Memory B cell (primary cell): ENCODE measurements around the gene NNAT.

ENCODE experiments used
- ATAC-seq: fragments of 150-1000 bp; cut with Tn5 transposase; 2 replicates; pipeline ENCODE4 v1.10.0; 2021; ENCODE audit warnings: low read depth, mild to moderate bottlenecking, moderate library complexity
- DNase-seq, 2 donors: peaks; one replicate each; pipeline ENCODE4 v3.0.0; 2022; ENCODE audit warnings: low spot score in 2 of 2
- H3K27ac Mint-ChIP-seq: one replicate; pipeline ENCODE4 v1.8.0; 2022; ENCODE audit warnings: mild to moderate bottlenecking, moderate library complexity, mixed read lengths
- H3K27me3 Mint-ChIP-seq: one replicate; pipeline ENCODE4 v1.8.0; 2022; ENCODE audit warnings: mixed read lengths
- H3K36me3 Mint-ChIP-seq: one replicate; pipeline ENCODE4 v1.8.0; 2022; ENCODE audit warnings: mild to moderate bottlenecking, mixed read lengths
- H3K4me1 Mint-ChIP-seq: one replicate; pipeline ENCODE4 v1.8.0; 2022; ENCODE audit warnings: mixed read lengths
- H3K4me3 Mint-ChIP-seq: one replicate; pipeline ENCODE4 v1.8.0; 2022; ENCODE audit warnings: mild to moderate bottlenecking, moderate library complexity, mixed read lengths
- H3K9me3 Mint-ChIP-seq: one replicate; pipeline ENCODE4 v1.8.0; 2022; ENCODE audit warnings: mixed read lengths

NNAT gene

DNA sequence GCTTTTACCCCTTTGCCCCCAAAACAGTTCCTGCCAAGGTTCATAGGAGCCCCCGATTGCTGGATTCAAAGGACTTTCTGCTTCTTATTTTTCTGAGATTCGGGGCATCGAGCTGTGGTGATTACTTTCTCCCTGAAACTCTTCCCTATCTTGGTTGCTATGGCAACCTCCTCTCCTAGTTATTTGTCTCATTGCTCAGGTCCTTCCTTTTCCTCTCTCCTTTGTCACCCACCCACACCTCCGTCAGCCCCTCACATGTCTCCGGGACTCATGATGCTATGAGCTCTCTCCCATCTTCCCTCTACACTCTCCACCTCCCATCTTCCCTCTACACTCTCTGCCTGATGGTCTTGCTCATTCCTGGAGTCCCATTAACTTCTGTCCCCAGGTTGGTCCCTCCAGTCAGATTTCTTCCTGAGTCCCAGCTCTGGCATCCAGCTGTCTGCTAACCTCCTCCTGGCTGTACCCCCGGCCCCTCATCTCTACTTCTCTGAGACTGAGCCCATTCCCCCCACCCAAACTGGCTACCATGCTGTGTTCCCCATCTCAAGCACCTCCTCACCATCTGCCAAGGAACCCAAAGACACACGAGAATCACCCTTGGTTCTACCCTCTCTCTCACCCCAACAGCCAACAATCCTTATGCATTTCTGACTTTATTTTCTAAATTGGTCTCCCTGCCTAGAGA, 30.2 kb upstream of the NNAT start:
- no peak overlapping the region for H3K27ac Mint-ChIP-seq
- H3K27me3 Mint-ChIP-seq = peaks cover 5% of the 10 kb centered on the region
- peaks cover 21% of the 10 kb centered on the region for H3K4me1 Mint-ChIP-seq
- peaks cover 21% of the 10 kb centered on the region for H3K36me3 Mint-ChIP-seq
- H3K9me3 Mint-ChIP-seq = no peaks in the 10 kb centered on the region
- DNase-seq (no peak), ATAC-seq (no peak)
- no peak overlapping the region for H3K4me3 Mint-ChIP-seq

- H3K27me3 Mint-ChIP-seq = peaks cover 5% of the 10 kb centered on the region
- ATAC-seq (no peak), DNase-seq (no peak)
- no peak overlapping the region for H3K4me3 Mint-ChIP-seq
- H3K9me3 Mint-ChIP-seq = no peaks in the 10 kb centered on the region
- H3K4me1 Mint-ChIP-seq = peaks cover 21% of the 10 kb centered on the region
- H3K36me3 Mint-ChIP-seq = peaks cover 27% of the 10 kb centered on the region
- no peak overlapping the region for H3K27ac Mint-ChIP-seq
These were observed 28.9 kb upstream of the NNAT start for GRCh38 chr20:37492096-37492625.

DNA sequence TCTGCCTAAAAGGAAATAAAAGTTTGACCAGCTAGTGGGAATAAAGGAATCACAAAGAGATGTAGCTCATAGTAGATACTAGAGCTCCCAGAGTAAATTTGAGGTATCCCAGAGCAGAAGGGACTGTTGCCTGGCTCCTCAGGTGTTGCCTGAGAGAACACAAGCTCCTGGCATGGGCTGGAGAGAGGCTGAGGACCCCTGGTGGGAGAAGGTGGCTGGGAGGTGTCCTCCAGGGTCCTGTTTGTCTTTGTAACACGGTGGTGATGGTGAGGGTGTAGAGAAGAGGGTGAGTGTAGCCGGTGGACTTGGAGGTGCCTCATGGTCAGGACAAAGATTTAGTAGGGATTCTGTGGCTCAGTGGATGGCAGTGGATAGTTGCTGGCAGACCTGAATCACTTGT, 28.1 kb upstream of the NNAT start:
- Mint-ChIP-seq H3K9me3 (no peaks in the 10 kb centered on the region), H3K36me3 (peaks cover 30% of the 10 kb centered on the region), H3K4me3 (no peak overlapping the region), H3K27me3 (peaks cover 5% of the 10 kb centered on the region), H3K27ac (no peak overlapping the region), H3K4me1 (peaks cover 13% of the 10 kb centered on the region)
- no peak for DNase-seq
- ATAC-seq = no peak

GRCh38 chr20:37494301-37494700, 26.7 kb upstream of the NNAT start:
- DNase-seq = no peak
- Mint-ChIP-seq H3K27ac (no peak overlapping the region), H3K27me3 (peaks cover 5% of the 10 kb centered on the region), H3K4me3 (no peak overlapping the region), H3K9me3 (no peaks in the 10 kb centered on the region), H3K4me1 (peaks cover 12% of the 10 kb centered on the region), H3K36me3 (peaks cover 37% of the 10 kb centered on the region)
- no peak for ATAC-seq

- H3K4me1 Mint-ChIP-seq = peaks cover 12% of the 10 kb centered on the region
- peaks cover 5% of the 10 kb centered on the region for H3K27me3 Mint-ChIP-seq
- H3K9me3 Mint-ChIP-seq = no peaks in the 10 kb centered on the region
- ATAC-seq (no peak), DNase-seq (no peak)
- H3K4me3 Mint-ChIP-seq = no peak overlapping the region
- no peak overlapping the region for H3K27ac Mint-ChIP-seq
- H3K36me3 Mint-ChIP-seq = peaks cover 39% of the 10 kb centered on the region
These were observed 26.3 kb upstream of the NNAT start for GRCh38 chr20:37494796-37495195.

GRCh38 chr20:37498066-37498665, 22.9 kb upstream of the NNAT start:
- ATAC-seq (no peak), DNase-seq (no peak)
- Mint-ChIP-seq H3K4me1 (peaks cover 8% of the 10 kb centered on the region), H3K36me3 (peaks cover 27% of the 10 kb centered on the region), H3K4me3 (no peak overlapping the region), H3K27me3 (no peaks in the 10 kb centered on the region), H3K27ac (no peak overlapping the region), H3K9me3 (no peaks in the 10 kb centered on the region)

GRCh38 chr20:37500311-37500710, 20.7 kb upstream of the NNAT start:
- no peaks in the 10 kb centered on the region for H3K27me3 Mint-ChIP-seq
- no peak overlapping the region for H3K27ac Mint-ChIP-seq
- DNase-seq = no peak
- no peak for ATAC-seq
- peaks cover 6% of the 10 kb centered on the region for H3K4me1 Mint-ChIP-seq
- no peak overlapping the region for H3K4me3 Mint-ChIP-seq
- H3K36me3 Mint-ChIP-seq = peaks cover 18% of the 10 kb centered on the region
- H3K9me3 Mint-ChIP-seq = no peaks in the 10 kb centered on the region

- Mint-ChIP-seq H3K4me3 (no peak overlapping the region), H3K36me3 (peaks cover 13% of the 10 kb centered on the region), H3K27me3 (no peaks in the 10 kb centered on the region), H3K9me3 (no peaks in the 10 kb centered on the region), H3K27ac (no peak overlapping the region), H3K4me1 (peaks cover 3% of the 10 kb centered on the region)
- ATAC-seq (no peak), DNase-seq (no peak)
These were observed 19.1 kb upstream of the NNAT start for GRCh38 chr20:37501940-37502339.

DNA sequence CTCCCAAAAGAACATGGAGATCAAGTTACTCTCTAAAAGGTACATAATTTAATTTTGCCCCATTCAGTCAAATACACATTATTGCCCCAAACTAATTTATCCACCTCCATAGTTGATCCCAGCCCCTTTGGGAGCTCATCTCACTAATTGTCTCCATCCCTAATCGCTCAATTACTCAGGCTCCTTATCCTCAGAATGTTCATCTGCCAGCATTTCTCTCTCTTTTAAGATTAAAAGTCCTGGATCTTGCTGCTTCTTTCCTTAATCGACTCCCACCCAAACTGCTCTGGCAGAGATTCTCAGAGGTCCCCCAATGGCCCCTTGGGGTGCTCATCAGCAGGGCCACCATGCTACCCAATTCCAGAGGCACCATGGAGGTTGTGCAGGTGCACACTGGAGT, 18.4 kb upstream of the NNAT start:
- H3K9me3 Mint-ChIP-seq = no peaks in the 10 kb centered on the region
- no peaks in the 10 kb centered on the region for H3K27me3 Mint-ChIP-seq
- H3K4me3 Mint-ChIP-seq = no peak overlapping the region
- no peak overlapping the region for H3K27ac Mint-ChIP-seq
- H3K4me1 Mint-ChIP-seq = peaks cover 3% of the 10 kb centered on the region
- peaks cover 9% of the 10 kb centered on the region for H3K36me3 Mint-ChIP-seq
- no peak for DNase-seq
- ATAC-seq = no peak

DNA sequence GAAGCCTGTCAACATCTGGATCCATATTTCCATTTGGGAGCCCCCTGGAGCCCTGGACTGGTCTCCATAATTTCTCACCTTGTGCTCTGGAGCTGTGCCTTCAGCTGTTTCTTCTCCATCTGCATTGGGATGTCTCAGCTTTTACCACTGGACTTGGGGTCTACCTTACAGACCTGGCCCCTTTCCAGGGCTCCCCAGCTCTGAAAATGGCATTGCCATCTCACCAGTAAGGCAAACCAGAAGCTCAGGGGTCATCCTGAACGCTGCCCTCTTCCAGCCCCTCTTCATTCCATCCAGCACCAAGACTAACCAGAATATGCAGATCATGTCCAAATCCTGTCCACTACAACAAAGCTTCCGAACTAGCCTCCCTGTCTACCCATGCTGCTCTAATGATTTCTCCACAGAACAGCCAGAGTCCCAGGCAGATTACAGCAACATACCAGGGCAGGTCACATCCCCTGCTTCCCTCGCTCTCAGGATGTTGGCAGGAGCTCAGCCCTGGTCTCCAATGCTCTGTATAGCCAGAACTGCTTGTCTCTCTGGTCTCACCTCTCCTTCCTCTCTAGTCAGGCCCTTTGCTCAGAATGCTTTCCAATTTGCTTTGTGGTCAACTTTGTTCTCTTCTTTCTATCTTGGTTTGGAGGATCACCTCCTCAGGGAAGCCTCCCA, 17.7 kb upstream of the NNAT start:
- peaks cover 7% of the 10 kb centered on the region for H3K36me3 Mint-ChIP-seq
- no peaks in the 10 kb centered on the region for H3K9me3 Mint-ChIP-seq
- H3K4me3 Mint-ChIP-seq = no peak overlapping the region
- DNase-seq (no peak), ATAC-seq (no peak)
- no peaks in the 10 kb centered on the region for H3K27me3 Mint-ChIP-seq
- H3K4me1 Mint-ChIP-seq = peaks cover 3% of the 10 kb centered on the region
- H3K27ac Mint-ChIP-seq = no peak overlapping the region

DNA sequence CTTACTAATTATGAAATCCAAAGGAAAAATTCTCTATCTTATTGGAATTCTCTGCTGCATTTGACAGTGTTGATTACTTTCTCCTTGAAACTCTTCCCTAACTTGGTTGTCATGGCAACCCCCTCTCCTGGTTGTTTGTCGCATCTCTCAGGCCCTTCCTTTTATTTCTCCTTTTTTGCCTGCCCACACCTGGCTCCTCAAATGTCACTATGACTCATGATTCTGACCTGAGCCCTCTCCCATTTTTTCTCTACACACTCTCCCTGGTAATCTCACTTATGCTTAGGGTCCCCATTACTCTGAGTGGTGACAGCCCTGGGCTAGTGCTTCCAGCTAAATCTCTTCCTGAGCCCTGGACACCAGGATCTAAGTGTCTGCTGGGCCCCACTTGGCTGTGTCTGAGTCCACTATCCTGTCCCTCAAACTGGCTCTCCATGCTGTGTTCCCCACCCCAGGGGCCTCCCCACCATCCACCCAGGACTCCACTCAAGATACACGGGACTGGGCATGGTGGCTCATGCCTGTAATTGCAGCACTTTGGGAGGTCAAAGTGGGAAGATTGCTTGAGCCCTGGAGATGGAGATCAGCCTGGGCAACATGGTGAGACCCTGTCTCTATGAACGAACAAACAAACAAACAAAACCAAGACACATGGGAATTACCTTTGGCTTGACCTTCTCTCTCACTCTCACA, 16.5 kb upstream of the NNAT start:
- DNase-seq (no peak), ATAC-seq (no peak)
- Mint-ChIP-seq H3K36me3 (no peaks in the 10 kb centered on the region), H3K27me3 (no peaks in the 10 kb centered on the region), H3K4me1 (no peaks in the 10 kb centered on the region), H3K4me3 (no peak overlapping the region), H3K27ac (no peak overlapping the region), H3K9me3 (no peaks in the 10 kb centered on the region)

- H3K36me3 Mint-ChIP-seq = peaks cover 4% of the 10 kb centered on the region
- no peaks in the 10 kb centered on the region for H3K9me3 Mint-ChIP-seq
- no peak overlapping the region for H3K27ac Mint-ChIP-seq
- DNase-seq (no peak), ATAC-seq (no peak)
- H3K4me1 Mint-ChIP-seq = no peaks in the 10 kb centered on the region
- no peaks in the 10 kb centered on the region for H3K27me3 Mint-ChIP-seq
- H3K4me3 Mint-ChIP-seq = no peak overlapping the region
These were observed 15.5 kb upstream of the NNAT start for GRCh38 chr20:37505263-37506151.

DNA sequence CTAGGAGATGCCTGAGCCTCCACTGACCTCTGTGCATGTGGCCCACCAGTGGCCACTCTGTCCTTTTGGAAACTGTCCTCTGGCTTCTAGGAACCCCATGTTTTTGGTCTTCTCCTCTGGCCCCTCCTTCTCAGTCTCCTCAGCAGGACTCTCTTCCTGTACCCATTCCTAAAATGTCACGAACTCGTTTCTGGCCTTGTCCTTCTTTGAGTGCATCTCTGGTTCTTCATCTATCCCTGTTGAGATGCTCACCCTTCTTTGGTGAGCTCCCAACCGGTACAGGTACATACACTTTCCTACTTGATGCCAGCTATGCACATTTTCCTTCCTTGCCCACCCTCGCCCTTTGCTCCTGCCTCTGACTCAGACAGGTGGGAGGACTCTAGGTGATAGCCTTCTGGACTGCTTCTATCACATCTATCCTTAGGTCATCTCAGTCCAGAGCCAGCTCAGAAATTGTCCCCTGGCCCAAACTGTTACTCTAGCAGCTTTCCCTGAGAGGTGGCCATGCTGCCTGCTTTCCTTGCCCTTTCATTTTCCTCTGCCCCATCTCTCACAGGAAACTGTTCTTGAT, 14.8 kb upstream of the NNAT start:
- no peak for DNase-seq

More for the DNA sequence above, 14.8 kb upstream of the NNAT start:
- Mint-ChIP-seq H3K4me1 (peaks cover 4% of the 10 kb centered on the region), H3K36me3 (peaks cover 11% of the 10 kb centered on the region), H3K9me3 (no peaks in the 10 kb centered on the region), H3K27ac (no peak overlapping the region), H3K4me3 (no peak overlapping the region), H3K27me3 (no peaks in the 10 kb centered on the region)
- ATAC-seq = no peak
